OCI-LY3 (cell line): ENCODE results near the gene KCNH6.

Experiments used
- CTCF ChIP-seq: fragments of 200-600, 300-600 bp; sonication (generic); IDR thresholded peaks from 2 replicates; pipeline ENCODE4 v1.5.1; 2014; ENCODE audit warnings: antibody characterized with exemption, low read length, low read depth
- EZH2phosphoT487 ChIP-seq: fragments of 200-600 bp; shearing (Covaris generic); IDR thresholded peaks from 2 replicates; pipeline ENCODE4 v1.6.1; 2018; ENCODE audit warnings: antibody characterized with exemption, mixed run types, low read depth

- no peak for TF ChIP-seq CTCF
- TF ChIP-seq EZH2phosphoT487: no peak
Observed at GRCh38 chr17:63540590-63540989, 17.4 kb downstream of the KCNH6 start.
